ENCODE results near the gene DCAF15.

GRCh38 chr19:13984875-13985741 is 32.8 kb downstream of the DCAF15 start:
- TF ChIP-seq, protein P1, sequence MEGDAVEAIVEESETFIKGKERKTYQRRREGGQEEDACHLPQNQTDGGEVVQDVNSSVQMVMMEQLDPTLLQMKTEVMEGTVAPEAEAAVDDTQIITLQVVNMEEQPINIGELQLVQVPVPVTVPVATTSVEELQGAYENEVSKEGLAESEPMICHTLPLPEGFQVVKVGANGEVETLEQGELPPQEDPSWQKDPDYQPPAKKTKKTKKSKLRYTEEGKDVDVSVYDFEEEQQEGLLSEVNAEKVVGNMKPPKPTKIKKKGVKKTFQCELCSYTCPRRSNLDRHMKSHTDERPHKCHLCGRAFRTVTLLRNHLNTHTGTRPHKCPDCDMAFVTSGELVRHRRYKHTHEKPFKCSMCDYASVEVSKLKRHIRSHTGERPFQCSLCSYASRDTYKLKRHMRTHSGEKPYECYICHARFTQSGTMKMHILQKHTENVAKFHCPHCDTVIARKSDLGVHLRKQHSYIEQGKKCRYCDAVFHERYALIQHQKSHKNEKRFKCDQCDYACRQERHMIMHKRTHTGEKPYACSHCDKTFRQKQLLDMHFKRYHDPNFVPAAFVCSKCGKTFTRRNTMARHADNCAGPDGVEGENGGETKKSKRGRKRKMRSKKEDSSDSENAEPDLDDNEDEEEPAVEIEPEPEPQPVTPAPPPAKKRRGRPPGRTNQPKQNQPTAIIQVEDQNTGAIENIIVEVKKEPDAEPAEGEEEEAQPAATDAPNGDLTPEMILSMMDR (IDR thresholded peaks at IDR 0.05) = no peak
- TF ChIP-seq POLR2A (IDR thresholded peaks at IDR 0.05) = no peak
